Stomach smooth muscle (tissue), 2 donors: Measurements from ENCODE around the gene OR10J5.
"Not testable (repeated sequence)": the region's sequence is repeated elsewhere in the genome, so short reads cannot be mapped to it uniquely, and the experiment has no call there.

ENCODE experiments used
- H3K27ac ChIP-seq: one replicate; pipeline ENCODE4 v1.7.0; 2013; ENCODE audit warnings: mild to moderate bottlenecking, low read length, inconsistent platforms
- H3K27me3 ChIP-seq, 2 donors: one replicate each; pipeline ENCODE4 v1.7.0; 2013; ENCODE audit warnings: low read length in 2 of 2; ENCODE audit not compliant: insufficient read depth in 2 of 2, control insufficient read depth in 1 of 2
- H3K36me3 ChIP-seq, 2 donors: one replicate each; pipeline ENCODE4 v1.7.0; 2013; ENCODE audit warnings: low read length in 2 of 2; ENCODE audit not compliant: control insufficient read depth in 2 of 2, insufficient read depth in 2 of 2
- H3K4me1 ChIP-seq: one replicate; pipeline ENCODE4 v1.7.0; 2013; ENCODE audit warnings: low read length; ENCODE audit not compliant: control insufficient read depth, insufficient read depth
- H3K4me3 ChIP-seq, 2 donors: one replicate each; pipeline ENCODE4 v1.7.0; 2013; ENCODE audit warnings: low read length in 2 of 2
- H3K9ac ChIP-seq, 2 donors: one replicate each; pipeline ENCODE4 v1.7.0; 2013; ENCODE audit warnings: low read length in 2 of 2, mild to moderate bottlenecking in 1 of 2
- H3K9me3 ChIP-seq, 2 donors: one replicate each; pipeline ENCODE4 v1.7.0; 2013; ENCODE audit warnings: low read length in 2 of 2; ENCODE audit not compliant: control insufficient read depth in 2 of 2
- donor health status: healthy.
- donor health status: Pancreatic carcinoma.

The OR10J5 gene

DNA sequence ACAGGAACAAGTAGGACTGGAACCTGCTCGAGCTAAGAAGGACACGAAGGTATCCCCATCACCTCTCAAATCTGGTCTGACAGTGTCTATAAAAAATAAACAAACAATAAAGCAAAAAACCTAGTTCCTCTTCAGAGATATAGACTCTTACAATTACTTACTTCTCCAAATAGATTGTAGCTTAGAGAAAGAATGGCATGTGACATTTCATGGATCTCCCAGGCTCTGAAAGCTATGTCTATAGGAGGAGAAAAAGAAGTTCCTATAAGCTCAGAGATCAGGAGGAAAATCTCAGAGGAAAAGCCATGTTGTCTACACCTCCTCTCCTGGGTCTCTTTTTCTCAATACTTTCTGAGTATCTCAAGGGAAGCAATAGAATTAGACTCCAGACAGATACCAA is 12.3 kb upstream of the OR10J5 start:
- no peaks in the 10 kb centered on the region for H3K4me1 ChIP-seq
- H3K9ac ChIP-seq: no peak overlapping the region
- no peaks in the 10 kb centered on the region for H3K9me3 ChIP-seq
- no peaks in the 10 kb centered on the region for H3K36me3 ChIP-seq
- H3K27ac ChIP-seq: no peak overlapping the region
- H3K4me3 ChIP-seq: no peak overlapping the region
- H3K27me3 ChIP-seq: no peaks in the 10 kb centered on the region

DNA sequence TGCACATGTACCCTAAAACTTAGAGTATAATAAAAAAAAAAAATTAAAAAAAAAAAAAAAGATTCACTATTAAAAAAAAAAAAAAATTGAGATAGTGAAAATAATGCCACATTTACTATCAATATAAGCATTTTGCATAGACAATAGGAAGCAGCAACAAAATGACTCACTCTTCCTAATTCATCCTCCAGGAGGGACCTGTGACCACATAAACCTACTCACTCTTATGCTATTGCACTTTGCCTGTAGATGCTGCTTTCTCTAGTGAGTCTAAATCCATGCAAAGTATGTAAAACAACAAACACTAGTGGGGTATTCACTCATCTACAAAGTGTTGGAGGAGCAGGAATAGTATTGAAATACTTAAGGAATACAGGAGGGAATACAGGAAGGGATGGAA is 2.9 kb downstream of the OR10J5 start:
- H3K36me3 ChIP-seq: no peaks in the 10 kb centered on the region
- H3K4me1 ChIP-seq: no peaks in the 10 kb centered on the region
- peaks cover 0 to 6% of the 10 kb centered on the region in 2 donors for H3K9me3 ChIP-seq
- H3K4me3 ChIP-seq: no peak overlapping the region
- no peaks in the 10 kb centered on the region for H3K27me3 ChIP-seq
- no peak overlapping the region for H3K9ac ChIP-seq
- no peak overlapping the region for H3K27ac ChIP-seq

DNA sequence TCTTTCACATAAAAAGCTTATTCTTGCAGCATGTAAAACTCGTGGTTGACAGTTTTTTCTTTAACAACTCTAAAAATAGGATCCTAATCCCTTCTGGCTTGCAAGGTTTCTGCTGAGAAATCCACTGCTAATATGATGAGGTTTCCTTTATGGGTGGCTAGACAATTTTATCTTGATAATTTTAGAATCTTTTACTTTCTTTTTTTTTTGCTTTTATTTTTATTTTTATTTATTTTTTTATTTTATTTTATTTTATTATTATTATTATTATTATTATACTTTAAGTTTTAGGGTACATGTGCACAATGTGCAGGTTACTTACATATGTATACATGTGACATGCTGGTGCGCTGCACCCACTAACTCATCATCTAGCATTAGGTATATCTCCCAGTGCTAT is 11.0 kb downstream of the OR10J5 start:
- not testable (repeated sequence) for H3K27ac ChIP-seq, H3K27me3 ChIP-seq, H3K4me1 ChIP-seq, H3K4me3 ChIP-seq, H3K9me3 ChIP-seq, H3K9ac ChIP-seq, H3K36me3 ChIP-seq

DNA sequence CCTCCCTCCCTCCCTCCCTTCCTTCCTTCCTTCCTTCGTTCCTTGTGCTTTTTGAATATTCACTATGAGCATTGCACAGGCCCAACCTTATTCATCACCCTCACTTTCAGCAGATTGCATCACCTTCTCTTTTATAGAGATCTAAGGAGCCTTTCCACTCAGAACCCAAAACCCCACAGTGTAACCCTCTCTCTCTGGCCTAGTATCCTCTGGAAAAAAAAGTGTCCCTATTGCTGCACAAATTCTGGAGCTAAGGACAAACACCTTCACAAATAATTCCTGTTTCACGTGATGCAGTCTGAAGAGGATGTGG is 25.6 kb downstream of the OR10J5 start:
- Histone ChIP-seq H3K36me3 (no peaks in the 10 kb centered on the region), H3K4me3 (no peak overlapping the region), H3K27me3 (no peaks in the 10 kb centered on the region), H3K9ac (no peak overlapping the region), H3K4me1 (no peaks in the 10 kb centered on the region), H3K27ac (no peak overlapping the region), H3K9me3 (no peaks in the 10 kb centered on the region)

DNA sequence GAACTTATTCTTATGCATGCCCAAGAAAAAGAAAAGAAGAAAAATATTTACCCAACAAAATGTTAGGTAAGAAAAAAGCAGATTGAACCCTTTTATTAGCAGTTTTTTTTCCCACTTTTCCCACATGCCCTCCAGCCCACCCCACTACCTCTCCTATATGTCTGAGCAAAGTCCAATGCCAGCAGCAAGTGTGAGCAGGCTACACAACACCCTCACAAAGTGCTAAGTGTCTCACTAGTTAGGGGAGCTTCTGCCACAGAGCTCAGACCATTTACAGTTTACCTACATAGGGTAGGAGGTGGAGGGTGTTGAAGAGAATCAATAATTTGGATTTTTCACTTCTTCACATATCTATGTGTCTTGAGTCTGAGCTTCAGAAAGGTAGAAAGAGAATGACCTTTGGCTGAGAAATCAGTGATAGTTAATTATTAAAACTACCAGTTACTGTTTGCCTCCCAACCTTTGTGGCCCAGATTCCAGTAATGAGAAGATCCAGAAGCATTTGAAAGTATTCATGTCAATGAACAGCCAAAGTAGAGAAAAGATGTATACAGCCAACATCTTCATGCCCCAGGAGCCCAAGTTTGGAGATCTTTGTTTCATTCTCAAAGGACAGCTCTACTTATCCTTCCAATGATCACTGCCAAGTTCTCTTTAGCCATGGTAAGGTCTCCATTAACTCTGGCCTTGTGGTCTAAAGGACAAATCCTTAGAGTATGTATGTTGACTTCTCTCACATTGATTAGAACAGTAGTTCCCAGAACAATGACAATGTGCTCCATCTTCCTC is 26.2 kb downstream of the OR10J5 start:
- H3K9ac ChIP-seq: no peak overlapping the region
- H3K27ac ChIP-seq: no peak overlapping the region
- H3K4me3 ChIP-seq: no peak overlapping the region

DNA sequence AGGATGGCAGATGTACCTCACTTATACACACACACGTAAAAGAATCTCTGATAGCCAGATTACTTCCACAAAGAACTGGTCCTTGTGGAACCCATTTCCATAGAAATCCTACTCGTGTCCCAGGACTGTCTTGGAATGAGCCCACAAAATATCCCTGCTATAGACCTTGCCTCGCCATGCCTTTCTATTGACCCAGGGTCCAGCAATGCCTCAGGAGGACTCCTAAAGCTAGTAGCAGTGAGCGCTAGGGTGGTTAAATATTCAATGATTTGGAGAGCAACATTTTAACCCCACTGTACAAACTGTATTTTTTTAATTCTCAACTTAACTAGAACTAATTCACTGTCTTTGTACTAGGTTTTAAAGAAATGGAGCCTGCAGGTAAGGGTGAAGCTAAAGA is 26.9 kb downstream of the OR10J5 start:
- Histone ChIP-seq H3K9me3 (no peaks in the 10 kb centered on the region), H3K36me3 (no peaks in the 10 kb centered on the region), H3K4me1 (no peaks in the 10 kb centered on the region), H3K4me3 (no peak overlapping the region), H3K27me3 (no peaks in the 10 kb centered on the region), H3K9ac (no peak overlapping the region), H3K27ac (no peak overlapping the region)

More for the DNA sequence above, 26.2 kb downstream of the OR10J5 start:
- H3K9me3 ChIP-seq: no peaks in the 10 kb centered on the region
- no peaks in the 10 kb centered on the region for H3K27me3 ChIP-seq
- H3K4me1 ChIP-seq: no peaks in the 10 kb centered on the region
- H3K36me3 ChIP-seq: no peaks in the 10 kb centered on the region

DNA sequence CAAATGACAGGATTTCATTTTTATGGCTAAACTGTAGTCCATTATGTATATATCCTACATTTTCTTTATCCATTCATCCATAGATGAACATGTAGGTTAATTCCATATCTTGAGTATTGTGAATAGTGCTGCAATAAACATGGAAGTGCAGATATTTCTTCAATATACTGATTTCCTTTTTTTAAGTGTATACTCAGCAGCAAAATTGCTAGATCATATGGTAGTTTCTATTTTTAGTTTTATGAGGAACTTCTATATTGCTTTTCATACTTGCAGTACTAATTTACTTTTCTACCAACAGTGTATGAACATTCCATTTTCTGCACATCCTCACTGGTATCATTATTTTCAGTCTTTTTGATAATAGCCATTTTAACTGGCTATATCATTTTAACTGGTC is 30.1 kb downstream of the OR10J5 start:
- H3K4me3 ChIP-seq: no peak overlapping the region
- no peak overlapping the region for H3K27ac ChIP-seq
- H3K27me3 ChIP-seq: no peaks in the 10 kb centered on the region
- no peaks in the 10 kb centered on the region for H3K36me3 ChIP-seq
- no peaks in the 10 kb centered on the region for H3K4me1 ChIP-seq
- H3K9ac ChIP-seq: no peak overlapping the region
- H3K9me3 ChIP-seq: no peaks in the 10 kb centered on the region

DNA sequence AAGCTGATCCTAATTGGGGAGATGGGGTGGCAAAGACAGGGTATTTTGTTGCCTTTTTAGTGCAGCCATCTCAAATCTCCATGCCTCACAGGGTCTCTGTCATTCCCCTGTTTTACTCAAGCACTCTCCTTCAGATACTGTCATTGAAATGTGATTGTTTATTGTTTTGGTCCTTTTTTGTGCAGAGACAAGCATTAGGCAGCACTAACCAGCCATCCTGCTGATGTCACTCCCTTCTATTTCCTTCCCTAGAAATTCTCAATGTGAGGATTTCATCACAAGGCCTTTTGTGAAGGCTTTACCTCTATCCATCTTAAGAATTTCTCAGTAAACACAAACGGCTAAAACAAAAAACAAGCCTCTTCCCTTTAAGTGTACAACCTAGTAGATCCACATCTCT is 34.7 kb downstream of the OR10J5 start:
- Histone ChIP-seq H3K27me3 (no peaks in the 10 kb centered on the region), H3K36me3 (no peaks in the 10 kb centered on the region), H3K27ac (no peak overlapping the region), H3K9me3 (peaks cover 0 to 3% of the 10 kb centered on the region in 2 donors), H3K4me3 (no peak overlapping the region), H3K9ac (no peak overlapping the region), H3K4me1 (no peaks in the 10 kb centered on the region)

DNA sequence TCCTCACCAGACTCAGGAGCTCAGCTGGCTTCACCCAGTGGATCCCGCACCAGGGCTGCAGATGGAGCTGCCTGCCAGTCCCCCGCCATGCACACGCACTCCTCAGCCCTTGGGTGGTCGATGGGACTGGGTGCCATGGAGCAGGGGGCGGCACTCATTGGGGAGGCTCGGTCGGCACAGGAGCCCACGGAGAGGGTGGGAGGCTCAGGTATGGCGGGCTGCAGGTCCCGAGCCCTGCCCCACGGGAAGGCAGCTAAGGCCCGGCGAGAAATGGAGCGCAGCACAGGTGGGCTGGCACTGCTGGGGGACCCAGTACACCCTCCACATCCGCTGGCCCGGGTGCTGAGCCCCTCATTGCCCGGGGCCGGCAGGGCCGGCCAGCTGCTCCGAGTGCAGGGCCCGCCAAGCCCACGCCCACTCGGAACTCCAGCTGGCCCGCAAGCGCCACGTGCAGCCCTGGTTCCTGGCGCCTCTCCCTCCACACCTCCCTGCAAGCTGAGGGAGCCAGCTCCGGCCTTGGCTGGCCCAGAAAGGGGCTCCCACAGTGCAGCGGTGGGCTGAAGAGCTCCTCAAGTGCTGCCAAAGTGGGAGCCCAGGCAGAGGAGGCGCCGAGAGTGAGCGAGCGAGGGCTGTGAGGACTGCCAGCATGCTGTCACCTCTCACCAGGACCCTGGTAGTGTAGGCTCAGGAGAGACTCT is 41.1 kb downstream of the OR10J5 start:
- not testable (repeated sequence) for H3K9me3 ChIP-seq, H3K9ac ChIP-seq, H3K27me3 ChIP-seq, H3K27ac ChIP-seq, H3K4me1 ChIP-seq, H3K4me3 ChIP-seq, H3K36me3 ChIP-seq

DNA sequence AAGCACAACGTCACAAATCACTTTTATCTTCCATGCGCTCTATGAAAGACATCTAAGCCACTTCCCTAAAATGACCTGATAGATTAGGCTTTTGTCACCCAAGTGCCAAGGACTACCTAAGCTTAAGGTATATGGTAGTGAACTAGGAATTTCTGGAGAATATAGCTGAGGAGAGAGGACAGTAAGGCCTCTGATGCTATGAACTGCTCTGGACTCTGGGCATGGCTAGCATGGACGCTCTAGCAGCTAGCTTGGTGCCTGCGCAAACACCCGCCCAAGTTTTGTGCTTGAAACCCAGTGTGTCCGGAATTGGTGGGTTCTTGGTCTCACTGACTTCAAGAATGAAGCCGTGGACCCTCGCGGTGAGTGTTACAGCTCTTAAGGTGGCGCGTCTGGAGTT is 42.5 kb downstream of the OR10J5 start:
- Histone ChIP-seq H3K27me3 (no peaks in the 10 kb centered on the region), H3K36me3 (no peaks in the 10 kb centered on the region), H3K4me1 (no peaks in the 10 kb centered on the region), H3K27ac (no peak overlapping the region), H3K9me3 (no peaks in the 10 kb centered on the region), H3K9ac (no peak overlapping the region), H3K4me3 (no peak overlapping the region)

DNA sequence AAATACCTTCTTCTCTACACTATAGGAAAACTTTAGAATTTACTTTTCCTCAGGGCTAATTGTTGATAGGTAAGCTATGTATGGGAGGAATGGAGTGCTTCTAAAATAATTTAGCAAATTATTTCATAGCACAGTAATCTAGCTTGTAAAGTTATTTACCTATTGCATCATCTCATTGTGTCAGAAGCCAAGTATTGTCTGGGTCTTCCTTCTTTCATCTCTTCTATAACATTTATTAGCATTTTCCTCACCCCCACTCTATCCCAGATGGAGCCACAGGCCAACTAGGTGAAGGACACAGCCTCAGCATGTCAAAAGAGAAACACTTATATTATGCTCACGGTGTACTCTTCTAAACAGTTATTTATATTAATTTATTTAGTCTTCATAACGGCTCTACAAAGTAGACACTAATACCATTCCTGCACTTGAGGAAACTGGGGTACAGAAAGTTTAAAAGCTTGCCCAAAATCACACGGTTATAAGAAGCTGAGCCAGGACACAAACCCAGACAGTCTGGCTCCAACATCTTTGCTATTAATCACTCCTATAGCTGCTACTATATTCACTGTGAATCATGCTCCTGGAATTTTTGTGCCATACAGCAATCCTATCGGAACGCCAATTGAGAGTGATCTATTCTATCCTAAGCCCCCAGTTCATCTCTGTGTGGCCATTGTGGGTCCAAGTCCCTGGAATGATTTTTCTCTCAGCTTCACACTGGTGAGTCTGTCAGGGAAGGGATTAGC is 43.1 kb downstream of the OR10J5 start:
- no peak overlapping the region for H3K4me3 ChIP-seq
- H3K9me3 ChIP-seq: no peaks in the 10 kb centered on the region

More for the DNA sequence above, 43.1 kb downstream of the OR10J5 start:
- H3K9ac ChIP-seq: no peak overlapping the region
- no peaks in the 10 kb centered on the region for H3K27me3 ChIP-seq
- no peaks in the 10 kb centered on the region for H3K4me1 ChIP-seq
- no peaks in the 10 kb centered on the region for H3K36me3 ChIP-seq
- no peak overlapping the region for H3K27ac ChIP-seq
